ENCODE data around the gene ZFHX3.

The ZFHX3 gene

DNA sequence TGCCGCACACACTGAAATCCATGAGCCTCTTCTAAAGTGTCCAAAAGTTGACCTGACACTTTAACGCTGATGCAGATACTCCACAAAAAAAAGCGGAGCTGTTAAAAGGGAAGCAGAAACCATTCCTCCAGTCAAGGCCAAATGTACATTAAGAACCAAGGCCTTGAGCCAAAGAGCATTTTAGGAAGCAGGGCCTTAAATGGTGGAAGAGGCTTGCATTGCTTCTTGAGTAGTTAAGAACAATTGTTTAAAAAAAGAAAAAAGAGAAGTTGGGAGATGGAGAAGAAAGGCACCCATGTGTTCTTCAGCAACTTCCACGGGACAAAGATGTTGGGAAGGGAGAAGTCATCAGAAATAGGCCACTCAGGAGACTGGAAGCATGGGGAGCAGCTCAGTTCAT, 6.3 kb downstream of the ZFHX3 start:
- DNase-seq (ENCODE audit: low spot score), result no peak

DNA sequence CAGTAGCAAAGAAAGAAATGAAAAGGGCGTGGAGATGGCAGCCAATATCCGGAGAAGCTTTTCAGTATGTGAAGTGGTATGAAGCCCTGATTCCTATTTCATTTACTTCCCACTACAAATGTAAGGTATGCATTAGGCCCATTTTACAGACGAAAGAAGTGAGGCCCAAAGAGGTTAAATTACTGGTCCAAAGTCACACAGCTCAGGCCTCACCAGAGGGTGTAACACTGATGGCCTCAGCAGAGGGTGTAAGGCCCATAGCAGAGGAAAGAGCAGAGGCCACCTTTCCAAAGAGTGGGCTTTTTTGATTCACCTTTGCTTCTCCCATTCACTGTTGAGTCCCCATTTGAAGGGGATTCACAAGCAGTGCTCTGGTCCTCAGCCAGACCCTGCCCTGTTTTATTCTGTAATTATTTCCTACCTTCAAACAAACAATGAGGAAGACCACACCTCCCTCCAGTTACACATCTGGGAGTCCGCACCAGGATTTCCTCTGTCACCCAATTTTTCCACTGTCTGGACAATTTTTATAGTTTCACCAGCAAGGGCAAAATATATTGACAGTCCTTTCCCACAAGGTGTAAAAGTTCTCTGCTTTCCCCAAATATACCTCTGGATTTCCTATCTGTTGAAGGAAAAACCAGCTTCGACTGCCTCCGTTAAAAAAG, 7.1 kb downstream of the ZFHX3 start:
- DNase-seq (ENCODE audit: low spot score), result no peak

DNA sequence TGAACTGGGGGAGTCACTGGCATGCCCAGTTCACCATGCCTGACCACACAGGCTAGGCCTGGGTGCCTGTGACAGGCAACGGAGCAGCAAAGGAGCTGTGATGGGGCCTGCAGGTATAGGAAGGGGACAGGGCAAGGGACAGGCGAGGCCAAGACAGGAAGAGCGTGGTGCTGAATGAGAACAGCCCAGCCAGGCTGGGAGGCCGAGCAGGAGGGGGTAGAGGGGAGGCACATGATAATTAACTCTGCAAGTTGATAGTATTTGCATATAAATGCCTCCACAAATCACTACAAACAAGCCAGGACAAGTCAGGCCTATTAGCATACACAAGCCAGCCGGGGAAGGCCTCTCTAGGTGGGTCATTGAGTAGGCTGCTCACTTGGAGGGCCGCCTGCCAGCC, 7.8 kb downstream of the ZFHX3 start:
- no peak for DNase-seq (ENCODE audit: low spot score)

DNA sequence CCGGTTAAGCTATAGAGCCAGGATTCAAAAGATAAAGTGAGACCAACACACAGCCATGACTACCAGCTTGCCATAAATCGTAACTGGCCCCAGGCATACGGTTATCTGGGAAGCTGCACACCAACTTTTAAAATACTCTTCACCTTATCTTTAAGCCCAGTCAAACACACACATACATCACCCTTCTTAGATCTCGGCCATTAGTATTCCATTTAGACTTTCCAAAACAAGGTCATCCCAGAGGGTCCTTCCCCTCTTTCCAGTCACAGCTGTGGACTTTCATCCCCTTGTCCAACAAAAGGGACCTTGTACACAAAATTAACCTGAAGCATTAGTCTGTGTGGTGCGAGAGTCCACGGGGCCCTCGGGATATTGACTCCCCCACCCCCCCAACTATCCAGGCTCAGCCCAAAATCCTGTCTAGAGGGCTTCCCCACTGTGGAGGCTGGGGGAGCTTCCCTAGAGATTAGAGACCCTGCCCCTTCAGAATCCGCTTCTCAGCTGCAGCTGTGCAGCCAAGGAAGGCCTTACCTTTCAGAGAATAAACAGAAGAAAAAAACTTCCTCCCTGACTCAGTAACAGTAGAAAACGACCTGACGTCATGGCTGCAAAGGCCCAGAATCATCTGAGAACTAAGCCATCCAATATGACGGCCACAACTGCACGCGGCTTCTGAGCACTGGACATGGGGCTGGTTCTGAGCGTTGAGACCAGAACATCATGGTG, 9.9 kb downstream of the ZFHX3 start:
- DNase-seq (ENCODE audit: low spot score), result no peak

DNA sequence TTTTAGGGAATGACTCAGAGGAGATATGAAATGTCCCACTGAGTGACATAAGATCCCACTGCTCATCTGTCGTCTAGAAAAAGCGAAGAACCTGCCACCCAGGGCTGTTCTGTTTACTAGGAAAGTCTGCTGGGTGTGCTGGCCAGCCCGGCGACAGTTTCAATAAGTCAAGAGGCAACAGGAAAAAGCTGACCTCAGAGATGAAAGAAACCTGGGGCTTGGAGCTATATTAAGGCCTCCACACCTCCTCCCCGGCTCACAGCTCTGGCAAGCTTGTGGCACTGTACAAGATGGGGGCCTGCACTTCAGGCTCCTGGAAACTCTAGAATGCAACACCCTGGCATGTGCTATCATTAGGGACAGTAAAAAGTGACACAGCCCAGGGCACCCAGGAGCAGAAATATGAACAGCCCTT, 10.6 kb downstream of the ZFHX3 start:
- no peak for DNase-seq (ENCODE audit: low spot score)

DNA sequence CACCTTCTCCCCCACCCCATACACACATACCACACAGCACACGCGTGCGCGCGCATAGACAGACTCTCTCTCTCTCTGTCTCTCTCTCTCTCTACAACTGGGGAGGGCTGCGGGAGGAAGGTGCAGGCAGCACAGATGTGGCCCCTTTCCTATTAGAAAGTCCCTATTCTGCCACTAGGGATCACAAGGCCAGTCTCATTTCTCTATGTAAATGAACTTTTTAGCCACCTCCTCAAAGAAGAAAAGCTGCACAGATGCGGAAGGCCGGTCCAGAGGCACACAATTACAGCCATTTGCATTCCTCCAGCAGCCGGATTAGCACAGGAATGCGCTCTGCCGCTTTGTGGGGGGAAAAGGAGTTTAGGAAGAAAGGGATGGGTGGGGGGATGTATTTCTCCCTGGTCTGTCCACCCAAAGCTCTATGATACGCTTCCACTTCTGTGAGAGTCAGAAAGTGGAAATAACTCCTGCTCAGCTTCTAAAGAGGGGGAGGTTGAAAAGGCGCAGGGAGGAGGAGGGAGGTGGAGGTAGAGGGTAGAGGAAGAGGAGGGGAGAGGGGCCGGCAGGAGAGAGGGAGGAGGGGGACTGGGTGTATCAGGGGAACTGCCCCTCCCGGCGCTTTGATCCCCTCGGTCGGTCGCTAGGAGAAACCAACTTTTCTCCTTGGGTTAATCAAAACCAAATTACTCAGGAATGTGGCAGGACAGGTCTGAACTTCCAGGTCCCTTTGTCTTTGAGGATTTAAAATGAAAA, 11.7 kb downstream of the ZFHX3 start:
- DNase-seq (ENCODE audit: low spot score), result no peak

DNA sequence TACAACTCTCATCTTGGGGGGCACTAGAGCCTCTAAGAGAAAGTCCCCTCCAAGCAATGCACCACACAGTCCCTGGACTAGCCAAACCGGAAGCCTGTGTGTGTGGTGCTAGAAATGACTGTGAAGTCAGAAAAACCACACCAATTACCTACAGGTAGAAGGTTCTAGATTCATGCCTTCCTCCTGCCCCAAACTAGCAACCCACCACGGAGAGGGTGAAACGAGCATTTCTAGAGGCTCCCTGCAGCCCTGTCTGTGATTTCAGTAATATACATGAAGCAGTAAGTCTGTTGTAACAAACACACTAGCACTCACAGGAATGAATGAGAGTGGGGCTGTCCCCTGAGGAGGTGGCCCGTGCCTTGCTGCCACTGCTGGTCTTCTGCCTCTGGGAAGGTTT, 13.6 kb downstream of the ZFHX3 start:
- no peak for DNase-seq (ENCODE audit: low spot score)

DNA sequence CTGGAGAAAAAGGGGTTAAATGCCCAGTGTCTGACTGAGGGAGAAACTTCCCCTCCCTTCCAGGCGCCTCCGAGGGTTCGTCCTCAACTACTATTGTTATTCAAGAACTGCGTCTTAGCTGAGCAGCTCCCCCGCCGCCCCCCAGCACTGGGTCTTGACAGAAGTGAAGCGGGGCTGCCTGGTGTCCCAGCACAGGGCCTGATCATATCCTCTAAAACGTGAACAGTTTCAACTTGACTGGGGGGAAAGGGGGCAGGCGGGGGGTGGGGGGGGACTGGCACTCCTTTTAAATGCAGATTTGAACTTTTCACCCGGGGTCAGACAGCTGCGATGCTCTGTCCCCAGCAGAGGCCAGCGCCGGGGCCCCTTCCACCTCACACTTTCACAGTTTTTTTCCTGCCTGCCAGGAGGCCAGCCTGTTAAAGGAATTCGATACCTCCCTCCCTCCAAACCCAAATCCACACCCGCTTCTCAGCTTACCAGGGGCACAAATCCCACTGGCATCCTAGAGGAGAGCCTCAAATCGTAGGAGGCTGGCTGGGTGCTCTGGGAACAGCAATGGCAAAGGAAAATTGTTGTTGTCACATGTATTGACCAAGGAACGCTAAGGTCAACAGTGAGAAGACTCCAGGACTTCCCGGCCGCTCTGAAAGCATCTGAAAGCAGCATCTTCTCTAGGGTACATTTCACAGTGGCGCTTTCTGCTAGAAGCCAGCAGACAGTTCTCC, 14.5 kb downstream of the ZFHX3 start:
- DNase-seq (ENCODE audit: low spot score), result peak; percentile 46

DNA sequence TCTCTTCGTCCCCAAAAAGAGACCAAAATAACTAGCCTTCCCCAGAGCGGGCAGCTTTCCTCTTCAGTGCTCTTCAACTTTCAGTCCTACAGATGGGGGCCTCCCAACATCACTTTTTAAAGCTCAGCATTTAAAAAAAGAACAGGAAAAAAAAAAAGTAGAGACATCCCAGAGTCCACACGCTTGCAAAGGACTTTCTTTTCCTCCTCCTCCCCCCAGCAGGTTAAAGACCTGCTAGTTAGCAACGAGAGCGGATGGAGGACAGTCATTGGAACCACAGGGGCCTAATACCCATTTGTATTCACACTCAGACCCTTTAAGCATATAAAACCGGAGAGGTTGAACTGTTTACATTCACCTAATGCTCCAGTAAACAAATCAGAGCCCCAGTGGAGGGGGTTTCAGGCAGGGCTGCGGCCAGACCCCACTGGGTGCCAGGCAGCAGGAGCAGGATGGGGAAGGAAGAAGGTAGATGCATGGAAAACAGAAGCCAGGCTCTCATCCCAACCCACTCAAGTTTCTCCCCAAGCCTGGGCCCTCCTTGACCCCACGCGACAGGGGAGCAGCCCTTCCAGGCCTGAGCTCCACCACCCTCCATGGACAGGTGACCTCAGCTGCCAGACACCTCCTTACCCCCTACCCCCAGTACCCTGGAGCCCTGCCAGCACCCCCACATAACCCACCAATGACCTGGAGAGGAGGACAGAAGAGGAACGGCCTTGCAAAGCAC, 15.2 kb downstream of the ZFHX3 start:
- DNase-seq (ENCODE audit: low spot score), result no peak

DNA sequence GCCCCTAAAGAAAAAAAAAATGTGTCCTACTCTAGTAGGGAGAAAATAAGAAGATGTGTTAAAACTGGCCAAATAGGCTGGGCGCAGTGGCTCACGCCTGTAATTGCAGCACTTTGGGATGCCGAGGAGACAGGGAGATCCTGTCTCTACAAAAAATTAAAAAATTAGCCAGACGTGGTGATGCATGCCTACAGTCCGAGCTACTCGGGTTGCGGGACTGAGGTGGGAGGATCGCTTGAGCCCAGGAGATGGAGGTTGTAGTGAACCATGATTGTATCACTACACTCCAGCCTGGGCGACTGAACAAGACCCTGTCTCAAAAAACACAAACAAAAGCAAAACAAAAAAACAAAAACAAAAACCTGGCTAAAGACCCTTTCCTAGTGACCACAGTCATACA, 15.9 kb downstream of the ZFHX3 start:
- DNase-seq (ENCODE audit: low spot score), result no peak

DNA sequence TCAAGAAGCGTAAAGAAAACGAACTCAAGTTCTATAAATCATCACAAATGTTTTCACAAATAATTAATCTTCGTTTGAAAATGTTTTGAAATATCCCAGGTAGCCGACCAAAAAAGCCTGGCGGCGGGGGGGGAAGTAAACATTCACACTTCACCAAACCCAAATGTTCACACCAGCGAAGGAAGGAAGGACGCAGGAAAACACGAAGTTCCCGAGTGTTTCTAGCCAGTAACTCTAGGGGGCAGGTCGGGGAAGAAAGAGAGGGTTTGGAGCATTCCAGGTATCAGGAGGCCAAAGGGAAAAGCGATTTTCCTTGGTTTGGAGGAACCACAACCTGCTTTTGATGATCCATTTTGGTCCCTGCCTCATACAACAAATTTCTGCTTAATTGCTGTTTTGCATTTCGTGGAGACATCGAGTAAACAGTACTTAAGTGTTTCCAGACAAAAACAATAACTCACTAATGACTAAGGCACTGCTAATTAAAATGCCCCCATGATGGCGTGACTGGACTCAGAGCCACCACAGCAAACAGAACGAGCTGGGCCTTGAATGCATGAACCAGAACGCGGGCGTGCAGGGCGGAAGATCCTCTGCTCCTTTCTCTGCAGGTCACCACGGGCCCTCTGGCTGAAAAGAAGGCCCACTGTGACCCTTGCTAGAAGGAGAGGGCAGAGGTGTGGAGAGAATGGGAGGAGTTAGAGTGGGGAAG, 16.6 kb downstream of the ZFHX3 start:
- DNase-seq (ENCODE audit: low spot score), result no peak

DNA sequence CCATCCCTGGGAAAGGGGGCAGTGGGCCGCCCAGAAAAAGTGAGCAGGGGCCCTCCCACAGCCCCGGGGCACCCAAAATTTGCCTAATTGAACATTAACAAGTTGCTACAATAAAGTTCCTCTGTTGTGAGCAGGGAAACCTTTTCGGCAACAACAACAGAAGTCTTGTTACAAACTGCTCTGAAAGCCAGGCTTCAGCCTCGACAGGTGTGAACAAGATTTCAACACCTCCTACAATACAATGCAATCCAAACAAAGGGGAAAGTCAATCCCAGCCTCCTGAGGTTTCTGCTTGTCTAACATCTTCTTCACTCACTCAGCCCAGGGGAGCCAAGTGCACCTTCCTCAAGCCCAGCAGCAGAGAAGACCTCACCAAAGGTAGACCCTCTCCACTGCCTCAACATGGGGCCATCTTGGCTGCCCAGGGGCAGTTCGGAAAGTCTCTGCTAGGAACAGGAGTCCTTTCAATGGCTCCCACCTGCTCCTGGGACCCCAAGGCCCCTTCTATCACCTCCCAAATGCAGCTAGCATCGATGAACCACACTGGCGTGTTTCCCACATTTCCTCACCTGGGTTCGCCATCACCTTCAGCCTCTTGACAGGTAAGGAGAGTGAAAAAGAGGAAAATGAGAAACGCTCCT, 19.1 kb downstream of the ZFHX3 start:
- DNase-seq (ENCODE audit: low spot score), result no peak

DNA sequence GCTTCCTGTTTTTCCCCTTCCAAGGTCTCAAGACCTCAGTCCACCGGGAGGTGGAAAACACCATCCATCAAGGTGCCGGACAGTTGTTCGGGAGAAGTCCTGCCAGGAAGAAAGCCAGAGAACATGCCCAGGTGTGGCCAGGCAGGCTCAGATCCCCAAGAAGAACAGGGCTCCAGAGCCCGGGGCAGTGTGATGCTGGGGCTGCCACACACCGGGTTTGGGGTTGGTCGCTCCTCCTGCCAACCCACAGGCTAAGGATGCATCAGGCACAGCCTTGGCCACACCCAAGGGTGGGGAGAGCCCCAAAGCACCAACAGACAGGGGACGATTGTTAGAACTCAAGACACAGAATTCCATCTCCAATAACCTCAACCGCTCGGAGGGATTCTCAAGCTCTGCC, 19.7 kb downstream of the ZFHX3 start:
- no peak for DNase-seq (ENCODE audit: low spot score)

DNA sequence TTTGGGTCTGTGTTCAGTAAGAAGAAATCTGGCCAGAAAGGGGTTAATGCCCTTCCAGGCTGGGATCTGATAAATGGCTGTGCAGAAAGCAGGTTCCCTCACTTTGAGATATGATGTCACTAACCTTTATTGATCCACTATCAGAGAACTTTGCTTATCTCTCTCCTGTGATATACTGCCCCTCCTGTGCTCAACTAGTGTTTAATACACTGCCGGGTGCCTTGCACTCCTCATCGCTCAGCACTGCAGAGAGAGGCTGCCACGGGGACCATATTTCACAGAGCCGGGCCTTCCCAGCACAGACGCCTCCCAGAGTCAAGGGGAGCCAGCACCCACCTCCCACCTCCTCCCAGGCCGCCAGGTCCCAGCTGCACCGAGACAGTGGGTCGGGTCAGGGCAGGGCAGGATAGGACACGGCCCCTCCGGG, 20.2 kb downstream of the ZFHX3 start:
- DNase-seq (ENCODE audit: low spot score), result peak; percentile 79

DNA sequence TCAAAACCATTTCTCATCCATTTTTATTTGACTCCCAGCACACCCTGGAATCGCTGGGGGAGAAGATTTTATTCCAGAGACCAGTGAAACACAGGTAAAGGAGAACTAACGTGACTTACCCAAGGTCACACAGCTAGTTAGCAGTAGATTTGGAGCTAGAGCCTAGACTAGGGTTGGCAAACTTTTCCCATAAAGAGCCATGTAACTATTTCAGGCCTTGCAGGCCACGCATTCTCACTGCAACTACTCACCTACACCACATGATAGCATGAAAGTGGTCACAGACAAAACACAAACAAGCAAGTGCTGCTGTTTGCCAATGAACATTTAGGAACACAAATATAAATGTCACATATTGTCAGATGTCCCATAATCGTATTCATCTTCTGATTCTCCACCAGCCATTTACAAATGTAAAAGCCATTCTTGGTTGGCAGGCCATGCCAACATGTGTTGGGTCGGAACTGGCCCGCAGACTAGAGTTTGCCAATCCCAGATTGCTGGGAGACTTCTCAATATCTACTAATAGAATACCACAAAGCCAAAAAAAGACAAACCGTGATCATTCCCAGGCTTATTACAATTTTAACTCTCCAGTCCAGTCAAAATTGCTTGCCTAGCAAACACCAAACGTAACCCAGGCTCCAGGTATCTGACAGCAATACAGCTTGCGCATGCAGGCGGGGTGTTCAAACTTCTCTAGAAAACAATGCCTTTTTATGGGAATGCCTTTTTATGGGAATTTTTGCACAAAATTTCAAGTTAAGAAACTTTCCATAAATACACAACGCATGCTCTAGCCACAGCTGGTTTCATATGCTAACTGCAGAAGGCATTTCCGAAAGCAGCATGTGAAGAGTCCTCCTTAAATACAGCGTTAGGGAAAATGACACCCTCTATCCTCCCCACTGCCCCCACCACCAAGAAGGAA, 20.9 kb downstream of the ZFHX3 start:
- DNase-seq (ENCODE audit: low spot score), result no peak

DNA sequence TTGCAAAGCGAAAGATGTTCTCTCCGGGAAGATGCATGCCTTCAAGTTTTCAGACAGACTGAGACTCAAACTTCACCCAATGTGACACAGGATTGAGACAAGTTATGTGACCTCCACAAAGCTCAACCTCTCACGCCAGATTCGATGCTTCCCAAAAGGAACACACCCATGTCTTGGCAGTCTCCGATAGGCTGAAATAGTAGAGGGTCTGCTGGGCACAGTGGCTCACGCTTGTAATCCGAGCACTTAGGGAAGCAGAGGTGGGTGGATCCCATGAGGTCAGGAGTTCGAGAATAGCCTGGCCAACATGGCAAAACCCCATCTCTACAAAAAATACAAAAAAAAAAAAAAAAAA, 22.1 kb downstream of the ZFHX3 start:
- DNase-seq (ENCODE audit: low spot score), result no peak

DNA sequence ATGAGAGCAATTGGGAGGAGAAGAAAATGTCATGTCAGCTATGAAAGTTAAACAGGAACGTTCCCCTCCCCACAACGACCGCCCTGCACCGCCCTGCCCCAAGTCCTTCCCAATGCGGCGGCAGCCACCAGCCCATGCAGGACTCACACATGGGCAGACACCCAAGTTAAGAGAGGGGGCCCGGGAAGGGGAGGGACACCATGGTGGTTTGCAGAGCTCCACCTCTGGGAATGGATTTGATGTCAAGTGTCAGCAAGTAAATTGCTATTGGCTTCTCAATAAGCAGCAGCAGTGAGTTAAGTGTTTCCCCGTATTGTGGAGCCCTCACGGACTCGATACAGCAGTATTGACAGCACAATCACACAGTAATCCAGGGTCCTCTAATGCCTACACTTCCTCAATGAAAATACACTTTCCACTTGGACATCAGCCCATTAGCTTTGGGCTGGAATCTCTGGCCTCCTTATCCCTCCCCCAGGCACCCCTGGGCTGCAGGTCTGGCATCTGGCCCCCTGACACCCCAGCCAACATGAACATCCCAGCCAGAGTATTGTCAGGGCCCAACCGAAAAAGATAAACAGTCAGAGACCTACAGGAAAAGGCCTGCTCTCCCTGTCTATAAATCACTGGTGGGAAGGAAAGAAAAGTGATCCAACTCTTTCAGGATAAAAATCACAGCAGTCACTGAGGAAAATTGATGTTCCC, 22.6 kb downstream of the ZFHX3 start:
- DNase-seq (ENCODE audit: low spot score), result no peak

DNA sequence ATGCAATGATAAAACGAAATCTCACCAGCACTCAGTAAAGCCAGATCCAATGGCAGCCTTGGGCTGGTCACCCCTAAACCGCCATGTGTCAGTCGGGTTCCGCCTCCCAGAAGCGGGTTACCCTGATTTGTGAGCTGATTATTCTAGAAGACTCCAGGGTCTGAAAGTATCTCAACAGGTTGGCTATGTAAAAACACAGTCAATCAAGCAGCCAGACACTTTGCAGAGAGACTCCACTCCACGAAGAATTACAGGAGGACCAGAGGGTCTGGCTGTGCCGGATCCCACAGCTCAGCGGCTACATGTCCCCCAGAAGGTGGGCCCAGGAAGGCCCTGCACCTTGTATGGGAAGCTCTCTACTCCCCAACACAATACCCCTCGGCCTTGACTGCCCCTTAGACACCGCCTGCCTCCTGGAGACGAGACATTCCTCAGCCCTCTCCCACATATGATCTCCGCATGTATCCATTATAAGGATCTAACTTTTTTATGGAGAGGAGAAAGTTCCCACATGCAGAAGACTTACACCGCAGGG, 23.3 kb downstream of the ZFHX3 start:
- DNase-seq (ENCODE audit: low spot score), result no peak
